Hematopoietic multipotent progenitor cell treated with erythropoietin and hydrocortisone succinate and interleukin-3 and kit ligand, for 17 days (in vitro differentiated cells): ENCODE results near the gene MARCHF3.
"Not testable (repeated sequence)": the region's sequence is repeated elsewhere in the genome, so short reads cannot be mapped to it uniquely, and the experiment has no call there.

Source experiments
- DNase-seq: peaks from one replicate; pipeline ENCODE4 v3.0.0-alpha.2; 2015; ENCODE audit warnings: low spot score

Gene MARCHF3

GRCh38 chr5:126953640-126954039, 76.7 kb downstream of the MARCHF3 start:
- no peak for DNase-seq

GRCh38 chr5:126949475-126949874, 80.9 kb downstream of the MARCHF3 start:
- no peak for DNase-seq

- no peak for DNase-seq
Observed at GRCh38 chr5:126948453-126948852, 81.9 kb downstream of the MARCHF3 start.

GRCh38 chr5:126948011-126948355, 82.4 kb downstream of the MARCHF3 start:
- DNase-seq = no peak

- no peak for DNase-seq
Observed at GRCh38 chr5:126947146-126948010, 83.0 kb downstream of the MARCHF3 start.

- DNase-seq = not testable (repeated sequence)
Observed at GRCh38 chr5:126942908-126943307, 87.5 kb downstream of the MARCHF3 start.

- no peak for DNase-seq
Observed at GRCh38 chr5:126941403-126941802, 89.0 kb downstream of the MARCHF3 start.

GRCh38 chr5:126939887-126940286, 90.5 kb downstream of the MARCHF3 start:
- no peak for DNase-seq

- no peak for DNase-seq
Observed at GRCh38 chr5:126938466-126938865, 91.9 kb downstream of the MARCHF3 start.

- no peak for DNase-seq
Observed at GRCh38 chr5:126937771-126938170, 92.6 kb downstream of the MARCHF3 start.

- DNase-seq = no peak
Observed at GRCh38 chr5:126936775-126937418, 93.5 kb downstream of the MARCHF3 start.

- DNase-seq = no peak
Observed at GRCh38 chr5:126931963-126932660, 98.2 kb downstream of the MARCHF3 start.

GRCh38 chr5:126928041-126928440, 102.3 kb downstream of the MARCHF3 start:
- DNase-seq = no peak

GRCh38 chr5:126927429-126927828, 102.9 kb downstream of the MARCHF3 start:
- no peak for DNase-seq

- peak; percentile 59 for DNase-seq
Observed at GRCh38 chr5:126926187-126926586, 104.2 kb downstream of the MARCHF3 start.

- DNase-seq = no peak
Observed at GRCh38 chr5:126925482-126925881, 104.9 kb downstream of the MARCHF3 start.

GRCh38 chr5:126924331-126925033, 105.9 kb downstream of the MARCHF3 start:
- no peak for DNase-seq

GRCh38 chr5:126921241-126922091, 108.9 kb downstream of the MARCHF3 start:
- peak; percentile 37 for DNase-seq

- no peak for DNase-seq
Observed at GRCh38 chr5:126920291-126920690, 110.1 kb downstream of the MARCHF3 start.

- no peak for DNase-seq
Observed at GRCh38 chr5:126919566-126919965, 110.8 kb downstream of the MARCHF3 start.

GRCh38 chr5:126918615-126918957, 111.8 kb downstream of the MARCHF3 start:
- no peak for DNase-seq
